HG03571 (cell line): ENCODE data around the gene GGN.
"Not testable (repeated sequence)": the region's sequence is repeated elsewhere in the genome, so short reads cannot be mapped to it uniquely, and the experiment has no call there.

Experiments
- ATAC-seq: cut with Tn5 transposase; IDR thresholded peaks from one replicate; pipeline ENCODE4 v1.9.1; 2021; ENCODE audit not compliant: unreplicated experiment

Gene GGN

GRCh38 chr19:38411898-38412297 is 24.1 kb upstream of the GGN start:
- ATAC-seq = not testable (repeated sequence)

GRCh38 chr19:38411041-38411712 is 23.3 kb upstream of the GGN start:
- ATAC-seq = no peak

GRCh38 chr19:38410407-38410806 is 22.6 kb upstream of the GGN start:
- ATAC-seq = not testable (repeated sequence)

- ATAC-seq = no peak
Measured at GRCh38 chr19:38409631-38410133, 21.8 kb upstream of the GGN start.

GRCh38 chr19:38405276-38405675 is 17.4 kb upstream of the GGN start:
- ATAC-seq = no peak

- no peak for ATAC-seq
Measured at GRCh38 chr19:38404858-38405257, 17.0 kb upstream of the GGN start.

GRCh38 chr19:38402967-38403674 is 15.3 kb upstream of the GGN start, which contains the start of gene FAM98C:
FAM98C (plus strand) TSS chr19:38403093; CDS start chr19:38403154, 61 bp downstream.
- ATAC-seq = peak; percentile 75

- ATAC-seq = no peak
Measured at GRCh38 chr19:38402623-38402966, 14.8 kb upstream of the GGN start.

GRCh38 chr19:38401148-38401547 is 13.3 kb upstream of the GGN start:
- no peak for ATAC-seq

- no peak for ATAC-seq
Measured at GRCh38 chr19:38400361-38400760, 12.5 kb upstream of the GGN start.

GRCh38 chr19:38399537-38399936 is 11.7 kb upstream of the GGN start:
- no peak for ATAC-seq

- ATAC-seq = no peak
Measured at GRCh38 chr19:38399081-38399480, 11.2 kb upstream of the GGN start.

GRCh38 chr19:38395381-38396114 is 7.7 kb upstream of the GGN start:
- ATAC-seq = no peak

- ATAC-seq = no peak
Measured at GRCh38 chr19:38394488-38394887, 6.7 kb upstream of the GGN start.

GRCh38 chr19:38392707-38393308 is 5.0 kb upstream of the GGN start:
- no peak for ATAC-seq

GRCh38 chr19:38391911-38392464 is 4.2 kb upstream of the GGN start:
- ATAC-seq = no peak

GRCh38 chr19:38389957-38390924 is 2.4 kb upstream of the GGN start:
- no peak for ATAC-seq

- ATAC-seq = no peak
Measured at GRCh38 chr19:38389101-38389925, 1.5 kb upstream of the GGN start.
